Measurements from ENCODE around the gene TOGARAM2. TPM values are rescaled to one million over a fixed set of nuclear protein-coding genes. Genes with fewer than 3 reads are reported as not detected.

The TOGARAM2 gene
- total and polyA plus RNA-seq, 8 donors = 0.03 to 9.1 (median 0.74) TPM

- no peak for ATAC-seq
- Histone ChIP-seq H3K4me3 (no peak overlapping the region), H3K4me1 (no peaks in the 10 kb centered on the region), H3K27ac (no peak overlapping the region), H3K27me3 (no peaks in the 10 kb centered on the region), H3K36me3 (no peaks in the 10 kb centered on the region), H3K9me3 (no peaks in the 10 kb centered on the region)
- TF ChIP-seq CTCF (IDR thresholded peaks at IDR 0.05) = no peak
- no peak for FAIRE-seq
- DNase-seq = no peak
- intact Hi-C loops (cut with DNase I) = no loop called here
Observed at GRCh38 chr2:29031046-29031445, 49.9 kb downstream of the TOGARAM2 start.

GRCh38 chr2:29032189-29032588 lies 51.1 kb downstream of the TOGARAM2 start:
- ATAC-seq = no peak
- 91 to 95% methylated on average over 5 of the region's 5 CpGs for WGBS, 2 donors

GRCh38 chr2:29033172-29033571 lies 52.1 kb downstream of the TOGARAM2 start:
- no peak overlapping the region for H3K27ac ChIP-seq
- no peaks in the 10 kb centered on the region for H3K36me3 ChIP-seq
- no peak for TF ChIP-seq CTCF (IDR thresholded peaks at IDR 0.05)
- intact Hi-C loops (cut with DNase I) = no loop called here
- no peaks in the 10 kb centered on the region for H3K27me3 ChIP-seq
- no peak overlapping the region for H3K4me3 ChIP-seq
- H3K9me3 ChIP-seq = no peaks in the 10 kb centered on the region
- H3K4me1 ChIP-seq = no peaks in the 10 kb centered on the region
- FAIRE-seq = no peak
- DNase-seq = no peak
- WGBS, 2 donors = 50 to 55% methylated on average over 2 of the region's 2 CpGs
- peak in 1 of 4 donors; percentile 49 for ATAC-seq

More at GRCh38 chr2:29032189-29032588, 51.1 kb downstream of the TOGARAM2 start:
- DNase-seq (no peak), FAIRE-seq (no peak)
- no peak for TF ChIP-seq CTCF (IDR thresholded peaks at IDR 0.05)
- intact Hi-C loops (cut with DNase I) = no loop called here
- no peaks in the 10 kb centered on the region for H3K36me3 ChIP-seq
- H3K4me3 ChIP-seq = no peak overlapping the region
- H3K27ac ChIP-seq = no peak overlapping the region
- no peaks in the 10 kb centered on the region for H3K4me1 ChIP-seq
- no peaks in the 10 kb centered on the region for H3K27me3 ChIP-seq
- H3K9me3 ChIP-seq = no peaks in the 10 kb centered on the region

GRCh38 chr2:29033656-29034055 lies 52.6 kb downstream of the TOGARAM2 start:
- TF ChIP-seq CTCF (IDR thresholded peaks at IDR 0.05) = no peak
- DNase-seq (no peak), FAIRE-seq (no peak), ATAC-seq (peak in 1 of 4 donors; percentile 40)
- no peaks in the 10 kb centered on the region for H3K4me1 ChIP-seq
- no peaks in the 10 kb centered on the region for H3K9me3 ChIP-seq
- H3K27me3 ChIP-seq = no peaks in the 10 kb centered on the region
- intact Hi-C loops (cut with DNase I) = no loop called here
- no peak overlapping the region for H3K4me3 ChIP-seq
- no peaks in the 10 kb centered on the region for H3K36me3 ChIP-seq
- 74 to 84% methylated on average over 6 of the region's 6 CpGs for WGBS, 2 donors
- no peak overlapping the region for H3K27ac ChIP-seq

GRCh38 chr2:29035016-29035745 lies 54.1 kb downstream of the TOGARAM2 start:
- no peak overlapping the region for H3K4me3 ChIP-seq
- 89 to 90% methylated on average over 16 to 17 of the region's 17 CpGs for WGBS, 2 donors

More at GRCh38 chr2:29035016-29035745, 54.1 kb downstream of the TOGARAM2 start:
- TF ChIP-seq CTCF (IDR thresholded peaks at IDR 0.05) = no peak
- H3K36me3 ChIP-seq = no peaks in the 10 kb centered on the region
- no peak overlapping the region for H3K27ac ChIP-seq
- no peak for FAIRE-seq
- H3K9me3 ChIP-seq = no peaks in the 10 kb centered on the region
- H3K27me3 ChIP-seq = no peaks in the 10 kb centered on the region
- no peak for DNase-seq
- no peak for ATAC-seq
- no peaks in the 10 kb centered on the region for H3K4me1 ChIP-seq
- intact Hi-C loops (cut with DNase I) = no loop called here
